OCI-LY7 (cell line): ENCODE results near the gene DNAH14.
"Not testable (repeated sequence)": the region's sequence is repeated elsewhere in the genome, so short reads cannot be mapped to it uniquely, and the experiment has no call there.

Experiments used
- CTCF ChIP-seq: fragments of 200-600 bp; sonication (generic); conservative IDR thresholded peaks from 2 replicates; pipeline ENCODE4 v1.5.1; 2014; ENCODE audit warnings: mild to moderate bottlenecking, antibody characterized with exemption, low read length, moderate library complexity, mixed read lengths
- EZH2phosphoT487 ChIP-seq: fragments of 200-600 bp; sonication (generic); IDR thresholded peaks from 2 replicates; pipeline ENCODE4 v1.6.1; 2018; ENCODE audit warnings: low read depth, borderline replicate concordance, mild to moderate bottlenecking, mixed run types, antibody characterized with exemption, low read length, moderate library complexity, mixed read lengths

GRCh38 chr1:225229429-225229828 is 300.0 kb downstream of the DNAH14 start:
- not testable (repeated sequence) for TF ChIP-seq CTCF, EZH2phosphoT487
